HG02798 (cell line): ENCODE measurements around the gene DUS2.
"Not testable (repeated sequence)": the region's sequence is repeated elsewhere in the genome, so short reads cannot be mapped to it uniquely, and the experiment has no call there.

Source experiments
- ATAC-seq: cut with Tn5 transposase; IDR thresholded peaks from one replicate; pipeline ENCODE4 v1.9.1; 2021; ENCODE audit warnings: mild to moderate bottlenecking; ENCODE audit not compliant: unreplicated experiment, poor library complexity

The DUS2 gene

GRCh38 chr16:68022728-68023537, at the start of gene DUS2, which contains the start of gene DDX28:
Gene DUS2 (plus strand): TSS chr16:68023284. CDS start chr16:68038024, 14,740 bp downstream.
Gene DDX28 (minus strand): TSS chr16:68023232. CDS start chr16:68023202, 30 bp downstream.
- ATAC-seq, result peak; percentile 91

- peak; percentile 46 for ATAC-seq
Measured at GRCh38 chr16:67975321-67976105, 47.6 kb upstream of the DUS2 start.

GRCh38 chr16:67976205-67976604, 46.9 kb upstream of the DUS2 start:
- no peak for ATAC-seq

GRCh38 chr16:67977005-67977404, 46.1 kb upstream of the DUS2 start:
- no peak for ATAC-seq

GRCh38 chr16:67977469-67978227, 45.4 kb upstream of the DUS2 start:
- ATAC-seq, result no peak

- ATAC-seq, result no peak
Measured at GRCh38 chr16:67979955-67980678, 43.0 kb upstream of the DUS2 start, which contains the start of gene DPEP3. Gene DPEP3 (minus strand): TSS chr16:67980499. CDS start chr16:67980380, 119 bp downstream.

- no peak for ATAC-seq
Measured at GRCh38 chr16:67982011-67982696, 40.9 kb upstream of the DUS2 start.

GRCh38 chr16:67986949-67987348, 36.1 kb upstream of the DUS2 start:
- no peak for ATAC-seq

GRCh38 chr16:67987460-67988160, 35.5 kb upstream of the DUS2 start:
- ATAC-seq, result no peak

- ATAC-seq, result no peak
Measured at GRCh38 chr16:67988675-67989074, 34.4 kb upstream of the DUS2 start.

- no peak for ATAC-seq
Measured at GRCh38 chr16:67989322-67990017, 33.6 kb upstream of the DUS2 start.

GRCh38 chr16:67990018-67990386, 33.1 kb upstream of the DUS2 start:
- no peak for ATAC-seq

GRCh38 chr16:67992661-67993206, 30.4 kb upstream of the DUS2 start:
- no peak for ATAC-seq

GRCh38 chr16:67993207-67994039, 29.7 kb upstream of the DUS2 start:
- ATAC-seq, result peak; percentile 88

- ATAC-seq, result not testable (repeated sequence)
Measured at GRCh38 chr16:67994040-67994408, 29.1 kb upstream of the DUS2 start.

- ATAC-seq, result no peak
Measured at GRCh38 chr16:67995423-67995822, 27.7 kb upstream of the DUS2 start.

- no peak for ATAC-seq
Measured at GRCh38 chr16:67996666-67997065, 26.4 kb upstream of the DUS2 start.
